DMS53 treated with DMSO at 0.1 percent for 48 hours (cell line): Measurements from ENCODE around the gene SV2B.
A peak's percentile ranks its signal among the peaks of the same experiment; 100 is the strongest.
"Not testable (repeated sequence)": the region's sequence is repeated elsewhere in the genome, so short reads cannot be mapped to it uniquely, and the experiment has no call there.

Experiments used
- DNase-seq: peaks from one replicate; lab custom pipeline; 2025; ENCODE audit not compliant: unreplicated experiment; lab: John Stamatoyannopoulos, UW

The SV2B gene

GRCh38 chr15:91099995-91100813, at the start of gene SV2B:
Gene SV2B, plus strand, starts transcription at chr15:91100257. Its CDS starts 126,007 bp downstream, at chr15:91226264.
- peak; percentile 41 for DNase-seq

- no peak for DNase-seq
Observed at GRCh38 chr15:91051248-91051647, 48.8 kb upstream of the SV2B start.

- no peak for DNase-seq
Observed at GRCh38 chr15:91054816-91055215, 45.2 kb upstream of the SV2B start.

GRCh38 chr15:91055548-91056331, 44.3 kb upstream of the SV2B start:
- peak; percentile 85 for DNase-seq

- DNase-seq = no peak
Observed at GRCh38 chr15:91061230-91061629, 38.8 kb upstream of the SV2B start.

GRCh38 chr15:91061997-91062396, 38.1 kb upstream of the SV2B start:
- no peak for DNase-seq

GRCh38 chr15:91065505-91065904, 34.6 kb upstream of the SV2B start:
- DNase-seq = no peak

GRCh38 chr15:91067036-91067435, 33.0 kb upstream of the SV2B start:
- DNase-seq = no peak

GRCh38 chr15:91068436-91068835, 31.6 kb upstream of the SV2B start:
- no peak for DNase-seq

GRCh38 chr15:91068966-91069365, 31.1 kb upstream of the SV2B start:
- DNase-seq = no peak

GRCh38 chr15:91070872-91071271, 29.2 kb upstream of the SV2B start:
- no peak for DNase-seq

- DNase-seq = no peak
Observed at GRCh38 chr15:91072161-91072560, 27.9 kb upstream of the SV2B start.

- DNase-seq = no peak
Observed at GRCh38 chr15:91073077-91073476, 27.0 kb upstream of the SV2B start.

GRCh38 chr15:91073768-91074167, 26.3 kb upstream of the SV2B start:
- no peak for DNase-seq

- peak; percentile 28 for DNase-seq
Observed at GRCh38 chr15:91075739-91076138, 24.3 kb upstream of the SV2B start.

- peak; percentile 4 for DNase-seq
Observed at GRCh38 chr15:91077029-91077428, 23.0 kb upstream of the SV2B start.

GRCh38 chr15:91093866-91094265, 6.2 kb upstream of the SV2B start:
- not testable (repeated sequence) for DNase-seq

GRCh38 chr15:91098451-91098850, 1.6 kb upstream of the SV2B start:
- no peak for DNase-seq

- DNase-seq = no peak
Observed at GRCh38 chr15:91099616-91099994, 452 bp upstream of the SV2B start.

- DNase-seq = peak; percentile 41
Observed at GRCh38 chr15:91100814-91101607, 954 bp downstream of the SV2B start.

- DNase-seq = no peak
Observed at GRCh38 chr15:91101608-91101920, 1.5 kb downstream of the SV2B start.
